Pulmonary artery endothelial cell (primary cell): Measurements from ENCODE around the gene LARP4B. TPM values are rescaled to one million over a fixed set of nuclear protein-coding genes. Genes with fewer than 3 reads are reported as not detected.

ENCODE experiments used
- DNase-seq: peaks from one replicate; pipeline ENCODE4 v3.0.0-alpha.2; 2011; ENCODE audit warnings: low read depth, low spot score
- total RNA-seq: library from RNA; depleted of rRNA; stranded (reverse); fragments of >200 nt; gene quantifications from 2 replicates; pipeline ENCODE4 v1.2.3, GENCODE V29; 2014

LARP4B gene
- total RNA-seq, 1 donor from 2014 or later = 39.5 TPM

DNA sequence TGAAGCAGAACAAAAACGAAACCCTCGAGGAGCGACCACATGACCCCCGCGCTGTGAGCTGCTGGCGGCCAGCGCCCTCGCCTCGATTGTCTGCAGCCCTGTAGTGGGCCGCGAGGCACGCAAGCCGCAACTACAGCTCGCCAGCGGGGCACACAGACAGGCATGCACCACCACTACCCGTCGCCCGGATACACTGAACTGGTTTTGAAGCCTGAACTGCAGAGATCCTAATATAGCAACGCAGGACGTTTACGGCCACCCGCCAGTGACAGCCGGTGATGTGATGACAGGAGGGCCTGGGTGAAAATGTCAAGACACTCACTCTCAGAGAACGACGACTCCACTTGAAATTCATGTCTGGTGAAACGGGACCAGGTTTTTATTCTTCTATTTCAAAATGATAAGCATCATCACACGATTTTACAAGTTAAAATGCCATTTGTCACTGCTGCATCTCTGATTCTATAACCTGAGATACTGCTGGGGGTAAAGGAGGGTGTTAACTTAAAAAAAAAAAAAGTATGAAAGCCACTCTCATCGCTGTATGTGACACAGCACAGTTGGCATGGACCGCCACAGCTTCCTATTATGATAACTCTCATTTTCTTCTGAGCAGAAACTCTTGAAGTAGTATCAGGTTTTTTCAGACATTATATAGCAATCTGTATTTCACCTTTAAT is 121.7 kb downstream of the LARP4B start:
- no peak for DNase-seq

GRCh38 chr10:807958-808353 is 123.5 kb downstream of the LARP4B start:
- DNase-seq = no peak

GRCh38 chr10:807163-807957 is 124.1 kb downstream of the LARP4B start:
- DNase-seq = no peak

DNA sequence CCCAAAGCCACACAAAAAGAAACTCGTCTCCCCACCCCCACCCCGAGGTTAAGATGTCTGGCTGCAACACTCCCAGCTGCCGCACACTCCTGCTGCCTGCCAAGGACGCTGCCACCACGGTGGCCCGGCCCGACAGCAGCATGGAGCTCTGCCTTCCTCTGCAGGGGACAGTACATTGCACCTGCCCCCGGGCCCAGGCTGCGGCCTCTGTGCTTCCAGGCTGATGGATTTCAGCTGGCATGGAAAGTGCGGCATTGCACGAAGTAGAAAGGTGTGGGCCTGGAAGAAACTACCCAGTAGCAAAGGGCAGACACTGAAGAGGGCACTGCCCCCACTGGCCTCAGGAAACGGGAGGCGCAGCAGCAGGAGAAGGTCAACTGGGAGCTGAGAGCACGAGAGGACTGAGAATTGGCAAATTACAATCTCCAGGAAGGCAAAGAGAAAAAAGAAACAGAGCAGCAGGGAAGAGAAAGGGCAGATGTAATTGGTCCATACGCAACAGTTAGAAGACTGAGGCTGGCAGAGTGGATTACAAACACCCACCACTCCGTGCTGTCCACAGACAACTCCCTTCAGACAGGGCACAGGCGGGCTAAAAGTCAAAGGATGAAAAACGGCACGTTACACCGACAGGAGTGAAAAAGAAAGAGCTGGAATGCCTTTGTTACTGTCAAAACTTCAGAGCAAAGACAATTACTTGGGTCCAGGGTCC is 124.9 kb downstream of the LARP4B start:
- no peak for DNase-seq

DNA sequence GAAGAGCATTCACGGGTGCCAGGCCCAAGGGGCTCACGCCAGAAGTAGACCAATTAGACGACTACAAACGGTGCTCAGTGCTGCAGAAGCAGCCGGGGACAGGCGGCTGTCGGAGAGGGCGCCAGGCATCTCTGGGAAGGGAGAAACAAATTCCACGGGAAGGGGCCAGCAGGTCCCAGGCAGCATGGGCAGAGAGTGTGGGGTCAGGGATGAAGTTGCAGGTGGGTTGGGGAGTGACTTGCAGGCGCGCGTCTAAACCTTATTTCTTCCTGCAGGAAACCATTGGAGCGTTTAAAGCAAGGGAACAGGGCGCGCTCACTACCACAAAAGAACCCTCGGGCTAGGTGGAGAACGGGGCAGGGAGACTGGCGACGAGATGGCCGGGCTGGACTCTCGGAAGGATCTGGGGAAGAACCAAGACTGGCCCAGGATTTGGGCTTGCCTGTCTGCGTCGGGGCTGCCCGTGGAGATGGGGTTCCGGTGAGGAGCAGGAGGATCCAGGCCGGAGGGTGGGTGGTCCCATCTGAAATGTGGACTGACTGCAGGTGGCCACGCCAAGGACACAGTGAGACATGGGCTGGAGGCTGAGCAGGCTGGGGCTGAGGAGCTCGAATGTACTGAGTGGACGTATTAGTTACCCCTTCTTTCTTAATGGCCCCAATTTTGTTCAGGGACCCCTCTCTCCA is 125.7 kb downstream of the LARP4B start:
- DNase-seq = no peak

- no peak for DNase-seq
These were observed 126.5 kb downstream of the LARP4B start for GRCh38 chr10:804787-805619.

DNA sequence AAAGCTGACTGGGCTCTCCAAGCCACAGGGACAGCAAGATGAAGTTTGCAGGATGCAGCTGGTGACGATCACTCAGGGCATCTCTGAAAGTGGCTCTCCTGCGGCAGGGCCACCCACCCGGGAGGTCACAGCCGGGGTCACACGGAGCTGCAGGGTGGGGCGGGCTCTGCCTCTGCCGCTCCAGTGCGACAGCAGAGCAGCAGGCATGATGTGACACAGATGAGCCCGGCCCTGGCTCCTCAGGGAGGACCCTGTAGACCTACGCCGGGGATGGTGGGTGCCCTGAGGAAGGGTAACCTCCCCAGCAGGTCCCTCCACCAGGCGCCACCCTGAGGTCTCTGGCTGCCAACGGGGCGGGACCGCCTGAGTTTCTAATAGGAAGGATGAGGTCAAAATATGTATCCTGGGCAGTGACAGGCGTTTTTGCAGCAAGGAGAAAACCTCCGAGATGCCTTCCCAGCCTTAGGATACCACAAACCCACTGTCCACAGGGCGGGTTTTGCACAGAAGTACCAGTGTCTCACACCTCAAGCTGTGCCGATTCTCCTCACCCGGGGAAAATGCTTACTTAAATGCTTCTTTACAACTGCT is 127.2 kb downstream of the LARP4B start:
- DNase-seq = no peak

GRCh38 chr10:803041-803741 is 128.3 kb downstream of the LARP4B start:
- DNase-seq = no peak

DNA sequence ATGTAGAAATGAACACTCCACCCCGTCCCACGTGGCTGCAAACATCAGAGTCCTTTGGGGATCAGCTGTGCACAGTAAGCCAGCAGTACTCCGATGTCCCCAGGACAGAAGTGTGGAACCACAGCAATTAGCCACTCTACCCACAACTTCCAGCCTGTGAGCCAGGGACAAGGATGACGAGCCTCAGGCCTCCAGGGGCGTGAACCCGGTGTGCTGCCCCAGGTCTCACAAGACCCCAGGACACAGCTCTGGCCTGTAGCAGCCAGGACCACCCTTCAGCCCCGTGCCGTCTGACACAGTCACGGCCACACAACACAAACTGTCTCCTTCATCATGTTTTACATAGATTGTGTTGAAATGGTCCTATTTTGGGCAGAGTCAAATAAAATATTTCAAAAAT is 129.0 kb downstream of the LARP4B start:
- DNase-seq = no peak

- DNase-seq = no peak
These were observed 134.3 kb downstream of the LARP4B start for GRCh38 chr10:797179-797578.

GRCh38 chr10:796233-796632 is 135.3 kb downstream of the LARP4B start:
- no peak for DNase-seq

GRCh38 chr10:794382-794956 is 137.0 kb downstream of the LARP4B start:
- no peak for DNase-seq

DNA sequence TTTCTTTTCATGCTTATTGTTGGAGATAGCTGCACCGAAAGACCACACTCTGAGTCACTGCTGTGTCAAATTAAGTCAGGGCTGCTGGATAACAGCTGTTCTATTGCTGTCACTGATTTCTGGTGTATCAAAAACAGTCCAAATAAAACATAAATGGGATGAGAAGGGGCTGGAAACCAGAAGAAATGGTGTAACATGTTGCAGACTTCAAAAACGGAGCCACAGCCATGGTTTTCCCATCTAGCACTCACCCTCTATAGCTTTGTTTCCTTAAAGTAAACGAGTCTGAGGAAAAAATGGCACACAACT is 138.8 kb downstream of the LARP4B start:
- DNase-seq = no peak

DNA sequence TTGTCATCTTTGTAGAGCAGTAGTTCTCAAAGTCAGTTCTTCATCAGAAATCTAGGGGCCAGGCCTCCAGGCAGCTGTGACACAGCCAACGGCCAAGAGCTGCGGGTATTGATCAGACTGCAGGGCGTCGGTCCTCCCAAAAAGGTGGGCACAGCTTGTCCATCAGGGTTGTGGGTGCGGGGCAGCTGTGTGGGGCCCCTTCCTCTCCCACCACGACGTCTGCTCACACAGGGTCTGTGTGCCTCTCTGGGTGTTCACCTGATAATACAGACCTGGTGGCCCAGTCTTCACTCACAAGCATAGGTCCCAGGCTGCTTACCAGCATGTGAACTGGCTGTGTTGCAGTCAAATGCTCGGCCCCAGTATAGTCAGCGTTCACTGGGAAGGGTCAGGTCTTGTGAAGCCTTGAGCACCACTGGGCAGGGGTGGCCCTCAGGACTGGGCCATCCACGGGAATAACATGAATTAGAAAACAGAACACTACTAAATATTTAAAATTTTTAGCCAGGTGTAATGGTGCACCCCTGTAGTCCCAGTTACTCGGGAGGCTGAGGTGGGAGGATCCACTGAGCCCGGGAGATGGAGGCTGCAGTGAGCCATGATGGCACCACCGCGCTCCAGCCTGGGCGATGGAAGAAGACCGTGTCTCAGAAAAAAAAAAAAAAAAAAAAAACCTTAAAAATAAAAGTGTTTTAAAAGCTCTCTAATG is 139.3 kb downstream of the LARP4B start:
- DNase-seq = no peak

DNA sequence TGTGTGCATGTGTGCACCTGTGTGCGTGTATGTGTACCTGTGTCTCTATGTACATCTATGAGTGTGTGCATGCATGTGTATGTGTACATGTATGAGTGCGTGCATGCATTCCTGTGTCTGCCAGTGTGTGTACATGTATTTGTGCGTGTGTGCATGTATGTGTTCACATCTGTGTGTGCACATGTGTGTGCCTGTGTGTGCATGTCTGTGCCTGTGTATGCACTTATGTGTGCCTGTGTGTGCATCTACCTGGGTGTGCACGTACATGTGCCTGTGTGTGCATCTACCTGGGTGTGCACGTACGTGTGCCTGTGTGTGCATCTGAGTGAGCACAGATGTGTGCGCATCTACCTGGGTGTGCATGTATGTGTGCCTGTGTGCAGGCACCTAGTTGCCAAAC is 139.9 kb downstream of the LARP4B start:
- no peak for DNase-seq

GRCh38 chr10:790821-791551 is 140.5 kb downstream of the LARP4B start:
- DNase-seq = no peak

DNA sequence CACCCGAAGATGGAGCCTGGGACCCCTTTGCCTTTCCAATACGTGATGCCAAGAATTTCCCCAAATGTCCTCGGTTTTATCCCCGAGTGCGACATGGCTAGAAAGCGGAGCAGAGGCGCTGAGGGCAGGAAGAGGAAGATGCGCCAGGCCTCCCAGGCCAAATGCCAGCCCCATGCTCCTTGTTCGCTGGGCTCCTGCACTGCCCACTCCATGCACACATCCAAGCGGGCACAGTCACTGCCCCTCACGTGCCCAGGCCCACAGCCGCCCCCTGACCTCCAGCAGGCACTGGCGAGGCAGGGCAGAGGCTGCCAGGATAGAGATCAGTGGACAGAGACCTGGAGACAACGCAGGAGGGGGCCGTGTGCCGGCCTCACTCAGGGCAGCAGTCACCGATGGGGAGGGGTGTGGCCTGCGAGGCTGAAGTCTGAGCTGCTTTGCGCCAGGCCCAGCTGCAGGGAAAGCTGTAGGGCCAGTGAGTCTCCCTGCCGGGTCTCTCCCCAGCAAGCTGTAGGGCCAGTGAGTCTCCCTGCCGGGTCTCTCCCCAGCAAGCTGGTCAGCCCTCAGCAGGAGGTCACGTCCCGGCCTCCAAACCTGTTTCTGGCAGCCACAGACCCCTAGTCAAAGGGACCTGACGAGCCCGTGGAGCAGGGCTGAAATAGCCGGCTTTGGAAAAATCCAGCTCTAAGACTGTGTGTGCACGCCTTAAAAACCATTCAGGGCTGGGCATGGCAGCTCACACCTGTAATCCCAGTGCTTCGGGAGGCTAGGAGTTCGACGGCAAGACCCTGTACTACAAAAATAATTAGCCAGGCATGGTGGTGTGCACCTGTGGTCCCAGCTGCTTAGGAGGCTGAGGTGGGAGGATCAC is 141.4 kb downstream of the LARP4B start:
- no peak for DNase-seq
